HG03520 (cell line): ENCODE results near the gene SLC29A1.

ENCODE experiments used
- ATAC-seq: cut with Tn5 transposase; IDR thresholded peaks from one replicate; pipeline ENCODE4 v1.9.1; 2021; ENCODE audit warnings: mild to moderate bottlenecking, moderate library complexity; ENCODE audit not compliant: unreplicated experiment

SLC29A1 gene

DNA sequence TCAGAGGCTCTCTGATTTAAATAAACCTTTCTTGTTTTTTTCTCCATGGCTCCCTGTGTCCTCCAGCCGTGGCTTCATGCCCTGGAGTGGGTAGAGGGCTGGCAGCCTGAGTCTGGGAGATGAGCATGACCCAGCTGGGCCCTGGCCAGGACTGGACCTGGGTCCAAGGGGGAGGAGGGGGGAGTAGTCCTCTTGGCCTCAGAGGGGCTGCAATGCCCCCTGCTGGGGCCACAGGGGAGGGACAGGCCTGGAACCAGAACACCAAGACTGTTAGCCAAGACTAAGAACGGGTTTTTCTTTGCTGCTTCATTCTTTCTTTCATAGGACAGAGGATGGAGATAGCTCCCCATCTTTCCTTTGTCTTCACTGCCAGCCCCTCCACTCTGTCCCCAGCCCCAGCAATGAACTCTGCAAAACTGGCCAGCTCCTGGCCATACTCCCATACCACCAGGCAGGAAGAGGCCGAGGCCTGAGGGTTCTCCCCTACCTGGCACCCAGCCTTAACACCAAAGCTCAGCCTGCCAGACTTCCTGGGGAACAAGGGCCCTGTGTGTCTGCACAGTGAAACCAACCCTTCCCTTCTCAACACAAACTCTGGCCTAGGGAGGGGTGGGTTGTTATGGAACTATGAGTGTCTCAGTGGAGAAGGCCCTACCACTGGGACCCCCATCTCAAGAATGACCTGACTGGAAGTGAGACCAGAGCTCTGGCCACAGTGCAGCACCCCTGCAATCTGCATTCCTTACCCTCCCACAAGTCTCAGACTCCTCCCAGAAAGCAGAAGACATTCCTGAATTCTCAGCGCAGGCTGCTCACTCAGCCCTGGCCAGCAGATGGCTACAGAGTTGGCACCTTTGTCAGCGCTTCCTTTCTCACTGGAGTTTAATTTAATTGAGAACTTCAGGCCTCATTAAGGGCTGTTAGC is 11.0 kb downstream of the SLC29A1 start:
- ATAC-seq = no peak

- no peak for ATAC-seq
Measured at GRCh38 chr6:44235269-44235668, 11.9 kb downstream of the SLC29A1 start.

DNA sequence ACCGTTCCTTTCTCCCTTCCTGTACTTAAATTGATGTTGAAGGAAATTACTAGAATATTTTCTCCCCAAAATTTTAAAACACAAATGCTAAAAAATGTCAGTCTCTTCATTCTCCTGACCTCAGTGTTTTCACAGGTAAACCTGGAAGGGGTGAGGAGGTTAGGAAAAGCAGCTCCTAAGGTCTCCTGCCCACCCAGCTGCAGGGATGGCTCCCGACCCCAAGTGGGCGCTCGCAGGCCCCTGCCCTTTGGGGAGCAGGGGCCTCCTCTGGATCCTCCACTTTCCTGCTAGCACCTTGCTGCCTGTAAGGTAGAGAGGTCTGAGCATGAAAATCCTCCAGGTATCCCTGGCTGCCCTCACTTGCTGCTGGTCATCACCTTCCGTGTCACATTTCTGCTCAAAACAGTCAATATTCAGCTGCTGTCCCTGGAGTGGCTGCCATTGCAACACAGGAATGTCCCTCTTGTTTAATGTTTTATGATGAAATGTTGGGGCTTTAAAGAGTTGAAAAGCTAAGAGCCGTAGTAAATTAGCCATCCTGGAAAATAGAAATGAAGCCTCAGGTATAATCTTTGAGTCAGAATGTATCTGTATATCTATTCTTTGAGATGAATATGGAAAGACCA is 12.6 kb downstream of the SLC29A1 start:
- no peak for ATAC-seq

DNA sequence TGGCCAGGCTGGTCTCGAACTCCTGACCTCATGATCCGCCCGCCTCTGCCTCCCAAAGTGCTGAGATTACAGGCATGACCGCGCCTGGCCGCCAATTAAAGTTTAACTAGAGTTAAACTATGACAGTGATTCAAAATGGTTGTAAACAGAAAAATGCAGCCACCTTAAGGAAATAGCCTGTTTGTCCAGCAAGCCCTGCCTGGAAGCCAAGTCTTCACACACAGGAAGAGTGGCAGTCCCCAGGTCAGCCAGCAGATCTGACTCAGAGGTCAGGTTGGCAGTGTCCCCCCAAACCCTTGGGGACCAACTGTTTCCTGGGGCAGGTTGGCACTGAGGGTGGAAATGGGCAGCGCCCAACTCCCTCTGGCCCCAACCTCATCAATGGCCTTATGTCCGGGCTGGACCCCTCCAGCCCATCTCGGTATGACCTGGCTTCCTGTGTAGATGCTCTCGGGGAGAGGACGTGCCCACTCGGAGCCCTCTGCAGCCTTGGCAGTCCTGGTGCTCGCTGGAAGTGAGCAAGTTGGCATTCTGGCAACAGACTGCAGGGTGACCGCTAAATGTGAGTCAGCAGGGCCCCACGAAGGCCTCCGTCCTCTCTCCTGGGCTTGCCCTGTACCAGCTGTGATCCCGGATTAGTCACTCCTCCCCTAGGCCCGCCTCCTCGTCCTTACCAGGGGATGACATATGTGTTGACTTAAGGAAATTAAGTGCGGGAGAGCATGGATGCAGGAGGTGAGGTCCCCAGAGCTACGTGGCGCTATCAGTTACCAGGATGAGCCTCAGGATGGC is 13.8 kb downstream of the SLC29A1 start:
- peak; percentile 35 for ATAC-seq

DNA sequence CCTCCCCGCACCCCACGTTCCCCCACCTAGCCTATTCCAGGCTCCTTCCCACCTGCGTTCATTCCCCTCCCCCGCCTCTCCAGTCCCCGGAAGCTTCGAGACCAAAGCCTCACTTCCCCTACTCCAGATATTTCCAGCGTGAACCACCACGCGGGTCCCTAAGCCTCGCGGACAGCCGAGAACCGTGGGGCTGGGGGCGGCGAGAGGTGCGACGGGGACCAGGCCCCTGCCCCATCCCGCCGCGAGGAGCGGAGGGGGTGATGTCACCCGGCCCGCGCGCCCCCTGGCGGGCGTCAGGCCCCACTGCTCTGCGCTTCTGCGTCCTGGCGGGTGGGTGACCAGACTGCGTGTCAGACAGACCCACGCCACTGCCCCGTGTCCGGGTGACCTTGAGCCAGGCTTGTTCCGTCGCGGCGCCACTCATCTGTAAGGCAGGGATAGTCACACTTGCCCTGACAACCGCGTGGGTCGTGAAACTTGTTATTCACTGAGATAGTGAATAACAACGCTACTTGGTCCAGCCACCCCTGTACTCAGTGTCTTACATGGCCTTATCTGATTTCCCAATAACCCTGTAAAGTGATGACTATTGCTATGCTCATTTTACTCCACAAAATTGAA is 14.5 kb downstream of the SLC29A1 start:
- peak; percentile 74 for ATAC-seq

GRCh38 chr6:44238687-44239350 is 15.4 kb downstream of the SLC29A1 start:
- no peak for ATAC-seq

- no peak for ATAC-seq
Measured at GRCh38 chr6:44243345-44243744, 19.9 kb downstream of the SLC29A1 start.

- ATAC-seq = no peak
Measured at GRCh38 chr6:44245391-44245911, 22.1 kb downstream of the SLC29A1 start.

- ATAC-seq = peak; percentile 36
Measured at GRCh38 chr6:44245912-44246662, 22.7 kb downstream of the SLC29A1 start.

- peak; percentile 60 for ATAC-seq
Measured at GRCh38 chr6:44246663-44247337, 23.4 kb downstream of the SLC29A1 start, which contains the start of gene HSP90AB1. TSS of gene HSP90AB1 (plus strand) at chr6:44247101. CDS start at chr6:44248630, 1,529 bp downstream.

DNA sequence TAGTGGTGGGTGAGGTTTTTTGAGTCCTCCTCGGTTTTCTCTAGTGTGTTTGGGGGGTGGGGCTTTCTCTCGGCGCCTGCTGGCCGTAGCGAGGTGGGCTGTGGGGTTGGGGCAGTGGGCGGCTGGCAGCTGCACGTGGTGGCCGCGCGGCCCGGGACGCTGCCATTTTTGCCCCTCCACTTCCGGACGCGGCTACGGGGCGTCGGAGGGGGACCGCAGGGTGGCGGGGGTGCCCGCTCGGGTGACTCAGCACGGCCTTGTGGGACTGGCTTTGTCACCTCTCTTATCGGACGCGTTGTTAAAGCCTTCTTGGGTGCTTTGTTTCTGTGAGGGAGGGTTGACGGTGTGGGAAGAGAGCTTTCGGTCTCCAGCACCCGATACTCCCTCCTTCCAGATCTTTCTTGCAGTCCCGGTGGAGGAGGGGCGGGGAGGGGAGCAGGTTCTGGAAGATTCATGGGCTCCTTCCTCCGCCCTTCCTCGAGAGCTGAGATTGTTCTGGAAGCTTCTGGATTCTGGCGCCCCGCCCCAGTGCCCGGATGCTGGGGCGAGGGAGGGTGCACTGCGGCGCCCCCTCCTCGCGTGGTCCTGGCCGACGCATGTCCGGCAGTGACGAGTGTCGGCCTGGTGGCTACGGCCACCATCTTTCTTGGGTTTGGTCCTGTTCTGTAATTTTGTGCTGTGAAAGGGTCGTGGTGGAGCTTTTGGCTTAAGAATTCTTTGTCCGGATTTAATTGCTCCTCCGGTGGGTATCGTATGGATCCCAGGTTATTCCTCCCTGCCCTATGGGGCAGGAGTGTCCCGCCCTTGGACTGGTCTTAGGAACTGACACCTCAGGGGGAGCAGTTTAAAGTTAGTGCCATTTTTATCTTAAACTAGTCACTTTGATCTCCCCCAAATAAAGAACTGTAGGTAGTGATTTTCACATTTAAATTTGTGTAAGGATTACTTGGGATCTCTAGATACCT is 24.2 kb downstream of the SLC29A1 start:
- ATAC-seq = peak; percentile 30

- ATAC-seq = no peak
Measured at GRCh38 chr6:44248579-44248978, 25.2 kb downstream of the SLC29A1 start.

GRCh38 chr6:44249082-44249748 is 25.8 kb downstream of the SLC29A1 start:
- ATAC-seq = no peak

DNA sequence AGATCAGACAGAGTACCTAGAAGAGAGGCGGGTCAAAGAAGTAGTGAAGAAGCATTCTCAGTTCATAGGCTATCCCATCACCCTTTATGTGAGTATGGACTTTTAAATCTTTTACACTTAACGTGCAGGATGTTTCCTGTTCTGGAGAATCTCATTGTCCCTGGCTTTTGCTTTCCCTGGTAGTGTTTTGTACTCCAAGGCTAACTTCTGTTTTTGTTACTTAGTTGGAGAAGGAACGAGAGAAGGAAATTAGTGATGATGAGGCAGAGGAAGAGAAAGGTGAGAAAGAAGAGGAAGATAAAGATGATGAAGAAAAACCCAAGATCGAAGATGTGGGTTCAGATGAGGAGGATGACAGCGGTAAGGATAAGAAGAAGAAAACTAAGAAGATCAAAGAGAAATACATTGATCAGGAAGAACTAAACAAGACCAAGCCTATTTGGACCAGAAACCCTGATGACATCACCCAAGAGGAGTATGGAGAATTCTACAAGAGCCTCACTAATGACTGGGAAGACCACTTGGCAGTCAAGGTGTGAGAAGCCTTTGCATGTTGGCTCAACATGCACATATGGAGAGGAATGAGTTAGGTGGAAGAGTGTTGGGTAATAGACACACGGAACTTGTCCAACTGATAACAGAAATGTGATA is 26.8 kb downstream of the SLC29A1 start:
- no peak for ATAC-seq

- no peak for ATAC-seq
Measured at GRCh38 chr6:44250718-44251123, 27.3 kb downstream of the SLC29A1 start.
